ENCODE data around the gene MLANA.

DNA sequence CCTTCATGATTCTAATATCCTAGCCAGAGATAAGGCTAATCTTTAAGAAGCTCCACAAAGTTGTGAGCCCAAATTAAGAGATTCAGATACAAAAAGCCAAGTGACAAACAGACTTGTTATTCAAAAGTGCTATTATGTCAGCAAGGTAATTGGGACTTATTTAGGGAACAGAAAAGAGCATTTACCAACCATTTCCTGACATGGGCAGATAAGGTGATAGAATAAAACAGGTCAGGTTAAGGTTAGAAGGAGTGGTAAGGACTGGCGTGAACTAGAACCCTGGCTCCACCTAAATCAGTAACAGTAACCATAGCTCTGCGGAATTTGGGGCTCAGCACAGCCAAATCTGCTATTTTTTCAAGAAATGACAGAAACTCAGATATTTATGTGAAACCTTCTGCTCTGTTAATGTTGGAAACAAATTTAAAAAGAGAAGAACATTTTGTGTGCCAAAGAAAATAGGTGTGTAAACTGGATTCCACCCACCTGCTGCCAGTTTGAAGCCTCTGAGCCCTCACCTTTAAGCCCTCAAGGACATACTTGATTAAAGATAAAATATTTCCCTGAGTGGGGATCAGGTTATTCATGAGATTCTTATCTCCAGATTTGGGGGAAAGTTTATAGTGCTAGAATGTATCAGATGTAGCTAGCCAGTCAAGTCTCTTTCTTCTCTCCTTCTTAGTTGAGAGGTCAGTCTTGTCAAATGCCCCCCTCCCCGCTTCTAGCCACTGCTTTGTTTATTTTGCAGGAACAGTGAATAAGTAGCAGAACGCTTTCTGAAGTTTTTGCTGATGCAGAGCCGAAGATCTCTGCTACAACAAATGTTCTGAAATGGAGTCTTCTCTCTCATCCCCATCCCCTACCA lies 47.5 kb upstream of the MLANA start:
- TF ChIP-seq, protein P1, sequence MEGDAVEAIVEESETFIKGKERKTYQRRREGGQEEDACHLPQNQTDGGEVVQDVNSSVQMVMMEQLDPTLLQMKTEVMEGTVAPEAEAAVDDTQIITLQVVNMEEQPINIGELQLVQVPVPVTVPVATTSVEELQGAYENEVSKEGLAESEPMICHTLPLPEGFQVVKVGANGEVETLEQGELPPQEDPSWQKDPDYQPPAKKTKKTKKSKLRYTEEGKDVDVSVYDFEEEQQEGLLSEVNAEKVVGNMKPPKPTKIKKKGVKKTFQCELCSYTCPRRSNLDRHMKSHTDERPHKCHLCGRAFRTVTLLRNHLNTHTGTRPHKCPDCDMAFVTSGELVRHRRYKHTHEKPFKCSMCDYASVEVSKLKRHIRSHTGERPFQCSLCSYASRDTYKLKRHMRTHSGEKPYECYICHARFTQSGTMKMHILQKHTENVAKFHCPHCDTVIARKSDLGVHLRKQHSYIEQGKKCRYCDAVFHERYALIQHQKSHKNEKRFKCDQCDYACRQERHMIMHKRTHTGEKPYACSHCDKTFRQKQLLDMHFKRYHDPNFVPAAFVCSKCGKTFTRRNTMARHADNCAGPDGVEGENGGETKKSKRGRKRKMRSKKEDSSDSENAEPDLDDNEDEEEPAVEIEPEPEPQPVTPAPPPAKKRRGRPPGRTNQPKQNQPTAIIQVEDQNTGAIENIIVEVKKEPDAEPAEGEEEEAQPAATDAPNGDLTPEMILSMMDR (IDR thresholded peaks at IDR 0.05) = no peak
- TF ChIP-seq ZFX (IDR thresholded peaks at IDR 0.05; ENCODE audit: borderline replicate concordance) = no peak
